WTC11 (cell line): ENCODE data around the gene ZBTB16. TPM values are rescaled to one million over a fixed set of nuclear protein-coding genes. Genes with fewer than 3 reads are reported as not detected.

ENCODE experiments used
- ATAC-seq: fragments of 200-7000 bp; cut with Tn5 transposase; 2 replicates; pipeline ENCODE4 v1.10.0; 2021; ENCODE audit warnings: mild to moderate bottlenecking, moderate library complexity
- CTCF ChIA-PET: fragments of 300-600 bp; sonication (Branson Sonifier 250); formaldehyde crosslinking; loops from one replicate; lab custom pipeline; 2021; ENCODE audit warnings: antibody characterized with exemption; lab: Charles Lee
- POLR2A ChIA-PET: fragments of 350-600 bp; sonication (Branson Sonifier 250); formaldehyde crosslinking; loops from one replicate; lab custom pipeline; 2021; ENCODE audit warnings: antibody characterized with exemption; lab: Charles Lee
- DNase-seq: peaks from one replicate; pipeline ENCODE4 v3.0.0; 2021; ENCODE audit warnings: low spot score
- H3K27ac Mint-ChIP-seq: 2 replicates; pipeline ENCODE4 v1.8.0; 2021; ENCODE audit warnings: mixed read lengths
- H3K27me3 Mint-ChIP-seq: 2 replicates; pipeline ENCODE4 v1.8.0; 2021; ENCODE audit warnings: low read depth, mild to moderate bottlenecking, moderate library complexity, mixed read lengths
- H3K36me3 Mint-ChIP-seq: 2 replicates; pipeline ENCODE4 v1.8.0; 2021; ENCODE audit warnings: mixed read lengths
- H3K4me1 Mint-ChIP-seq: 2 replicates; pipeline ENCODE4 v1.8.0; 2022; ENCODE audit warnings: mixed read lengths
- H3K4me3 Mint-ChIP-seq: 2 replicates; pipeline ENCODE4 v1.8.0; 2021; ENCODE audit warnings: mild to moderate bottlenecking, moderate library complexity, mixed read lengths
- H3K9me3 Mint-ChIP-seq: 2 replicates; pipeline ENCODE4 v1.8.0; 2021; ENCODE audit warnings: mixed read lengths
- CBFB ChIP-seq: sonication (generic); formaldehyde crosslinking; IDR thresholded peaks from 2 replicates; pipeline ENCODE4 v1.8.1; 2022; ENCODE audit warnings: mild to moderate bottlenecking, low read depth, missing genetic modification reagents
- ELF4 ChIP-seq: sonication (generic); formaldehyde crosslinking; IDR thresholded peaks from 2 replicates; pipeline ENCODE4 v1.8.1; 2022; ENCODE audit warnings: low read depth, mild to moderate bottlenecking, moderate library complexity, missing genetic modification reagents
- EMX1 ChIP-seq: fragments of 250-450 bp; sonication (Bioruptor Pico); IDR thresholded peaks from 2 replicates; pipeline ENCODE4 v1.8.0; 2021; ENCODE audit warnings: mild to moderate bottlenecking
- ESRRA ChIP-seq: sonication (generic); formaldehyde crosslinking; IDR thresholded peaks from 2 replicates; pipeline ENCODE4 v1.8.1; 2022; ENCODE audit warnings: mild to moderate bottlenecking, missing genetic modification reagents, borderline replicate concordance
- ETV6 ChIP-seq: sonication (generic); formaldehyde crosslinking; IDR thresholded peaks from 2 replicates; pipeline ENCODE4 v1.8.1; 2022; ENCODE audit warnings: mild to moderate bottlenecking, missing genetic modification reagents
- HMGA2 ChIP-seq: fragments of 250-450 bp; sonication (Bioruptor Pico); IDR thresholded peaks from 2 replicates; pipeline ENCODE4 v1.4.0; 2021; ENCODE audit warnings: mild to moderate bottlenecking, moderate library complexity
- MAX ChIP-seq: sonication (generic); formaldehyde crosslinking; IDR thresholded peaks from 2 replicates; pipeline ENCODE4 v1.8.0; 2022; ENCODE audit warnings: mild to moderate bottlenecking, missing genetic modification reagents
- MLX ChIP-seq: sonication (generic); formaldehyde crosslinking; IDR thresholded peaks from 2 replicates; pipeline ENCODE4 v1.8.1; 2023; ENCODE audit warnings: mild to moderate bottlenecking, missing genetic modification reagents, moderate library complexity
- MXD4 ChIP-seq: fragments of 250-450 bp; sonication (Bioruptor Pico); IDR thresholded peaks from 2 replicates; pipeline ENCODE4 v1.8.0; 2021; ENCODE audit warnings: mild to moderate bottlenecking, moderate library complexity, borderline replicate concordance
- NR2C2 ChIP-seq: sonication (generic); formaldehyde crosslinking; IDR thresholded peaks from 2 replicates; pipeline ENCODE4 v1.8.0; 2022; ENCODE audit warnings: mild to moderate bottlenecking, missing genetic modification reagents
- RELA ChIP-seq: sonication (generic); formaldehyde crosslinking; IDR thresholded peaks from 2 replicates; pipeline ENCODE4 v1.8.1; 2022; ENCODE audit warnings: missing genetic modification reagents, mild to moderate bottlenecking, borderline replicate concordance
- SOX15 ChIP-seq: fragments of 250-450 bp; sonication (Bioruptor Pico); IDR thresholded peaks from 2 replicates; pipeline ENCODE4 v1.9.0; 2021; ENCODE audit warnings: mild to moderate bottlenecking
- TEAD1 ChIP-seq: sonication (generic); formaldehyde crosslinking; IDR thresholded peaks from 2 replicates; pipeline ENCODE4 v1.8.0; 2022; ENCODE audit warnings: mild to moderate bottlenecking, missing genetic modification reagents
- USF2 ChIP-seq: sonication (generic); formaldehyde crosslinking; IDR thresholded peaks from 2 replicates; pipeline ENCODE4 v1.8.1; 2023; ENCODE audit warnings: mild to moderate bottlenecking, missing genetic modification reagents, moderate library complexity
- ZNF232 ChIP-seq: sonication (generic); formaldehyde crosslinking; IDR thresholded peaks from 2 replicates; pipeline ENCODE4 v1.8.0; 2022; ENCODE audit warnings: mild to moderate bottlenecking, missing genetic modification reagents
- ZNF396 ChIP-seq: fragments of 250-450 bp; sonication (Bioruptor Pico); IDR thresholded peaks from 2 replicates; pipeline ENCODE4 v1.8.0; 2021; ENCODE audit warnings: mild to moderate bottlenecking, moderate library complexity, borderline replicate concordance
- ZNF416 ChIP-seq: fragments of 250-450 bp; sonication (Bioruptor Pico); IDR thresholded peaks from 2 replicates; pipeline ENCODE4 v1.9.0; 2021; ENCODE audit warnings: mild to moderate bottlenecking, inconsistent platforms
- ZNF423 ChIP-seq: fragments of 250-450 bp; sonication (Bioruptor Pico); IDR thresholded peaks from 2 replicates; pipeline ENCODE4 v2.1.2; 2022; ENCODE audit warnings: mild to moderate bottlenecking, moderate library complexity
- ZNF512 ChIP-seq: sonication (generic); formaldehyde crosslinking; IDR thresholded peaks from 2 replicates; pipeline ENCODE4 v1.8.1; 2022; ENCODE audit warnings: missing genetic modification reagents, borderline replicate concordance
- total RNA-seq: library from RNA; stranded (reverse); gene quantifications from 3 replicates; pipeline ENCODE4 v1.2.3, GENCODE V29; 2021
- TF ChIP-seq, protein P1 (sequence below): sonication (generic); formaldehyde crosslinking; conservative IDR thresholded peaks from 2 replicates; pipeline ENCODE4 v1.8.1; 2023; ENCODE audit warnings: mild to moderate bottlenecking, low read depth, missing genetic modification reagents, moderate library complexity
- TF ChIP-seq, protein P2 (sequence below): sonication (generic); formaldehyde crosslinking; conservative IDR thresholded peaks from 2 replicates; pipeline ENCODE4 v1.8.1; 2022; ENCODE audit warnings: mild to moderate bottlenecking, missing genetic modification reagents
- TF ChIP-seq, protein P3 (sequence below): sonication (generic); formaldehyde crosslinking; IDR thresholded peaks from 2 replicates; pipeline ENCODE4 v1.8.1; 2022; ENCODE audit warnings: mild to moderate bottlenecking, missing genetic modification reagents, moderate library complexity, borderline replicate concordance

Gene ZBTB16
- total RNA-seq, 1 experiment from 2014 or later, result 0.57 TPM

DNA sequence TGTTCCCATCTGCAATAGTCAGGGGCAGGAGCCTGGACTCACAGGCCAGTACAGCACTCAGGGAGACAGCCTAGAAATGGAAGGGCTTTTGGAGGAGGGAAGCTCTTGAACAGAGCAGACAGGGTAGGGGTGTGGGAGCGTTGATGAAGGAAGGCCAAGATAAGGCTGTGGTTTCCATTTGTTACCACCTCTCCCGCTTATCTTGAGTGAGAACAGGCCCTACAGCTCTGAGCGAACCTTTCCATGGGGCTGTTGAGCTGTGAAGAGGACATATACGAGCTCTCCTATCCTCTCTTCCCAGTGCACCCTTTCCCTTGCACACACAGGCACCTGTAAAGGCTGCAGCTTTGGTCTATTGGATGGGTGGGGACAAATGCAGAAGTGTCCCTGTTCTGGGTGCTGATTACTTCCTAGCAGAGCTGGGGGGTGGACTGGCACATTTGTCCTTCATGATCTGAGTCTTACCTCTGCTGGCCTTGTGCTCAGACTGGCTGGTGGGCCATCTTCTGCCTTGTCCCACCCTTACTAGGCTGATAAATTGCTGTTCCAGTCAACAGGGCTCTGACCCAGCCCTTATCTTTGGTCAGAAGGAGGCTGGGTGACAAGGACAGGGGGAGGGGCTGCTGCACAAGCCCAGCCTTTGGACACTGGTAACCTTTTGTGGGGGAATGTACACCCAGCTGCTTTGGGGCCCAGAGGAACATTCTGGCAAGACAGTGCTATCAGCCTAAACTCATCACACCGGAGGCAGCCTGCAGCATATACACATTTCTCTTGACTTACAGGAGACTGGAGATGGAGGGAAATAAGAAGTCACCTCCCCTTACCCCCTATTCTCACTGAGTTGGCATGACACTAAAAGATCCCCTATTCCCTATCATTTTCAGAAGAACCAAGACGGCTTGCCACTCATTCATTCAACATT, 156.6 kb downstream of the ZBTB16 start:
- Mint-ChIP-seq H3K4me1 (peaks cover 26% of the 10 kb centered on the region), H3K4me3 (no peak overlapping the region), H3K36me3 (no peaks in the 10 kb centered on the region), H3K27ac (no peak overlapping the region), H3K9me3 (no peaks in the 10 kb centered on the region)
- CTCF ChIA-PET, result interaction anchor here (1.0 kb wide), 1 partner anchor 45 kb away, joined by 3 read pairs; no protein-coding TSS in a partner anchor
- DNase-seq, result no peak
- no peak for TF ChIP-seq ZNF396 (CRISPR knock-in tag)
- no peak for TF ChIP-seq ZNF423
- TF ChIP-seq, all 79 proteins: peak for 0
- no peak for ATAC-seq
- POLR2A ChIA-PET, result no interaction called here
- no peaks in the 10 kb centered on the region for H3K27me3 Mint-ChIP-seq

- POLR2A ChIA-PET, result no interaction called here
- Mint-ChIP-seq H3K27me3 (no peaks in the 10 kb centered on the region), H3K9me3 (no peaks in the 10 kb centered on the region)
- no peak for TF ChIP-seq RELA
- no peak for TF ChIP-seq TEAD1 (CRISPR knock-in tag)
- TF ChIP-seq MLX (CRISPR knock-in tag), result no peak
- TF ChIP-seq, protein P1, sequence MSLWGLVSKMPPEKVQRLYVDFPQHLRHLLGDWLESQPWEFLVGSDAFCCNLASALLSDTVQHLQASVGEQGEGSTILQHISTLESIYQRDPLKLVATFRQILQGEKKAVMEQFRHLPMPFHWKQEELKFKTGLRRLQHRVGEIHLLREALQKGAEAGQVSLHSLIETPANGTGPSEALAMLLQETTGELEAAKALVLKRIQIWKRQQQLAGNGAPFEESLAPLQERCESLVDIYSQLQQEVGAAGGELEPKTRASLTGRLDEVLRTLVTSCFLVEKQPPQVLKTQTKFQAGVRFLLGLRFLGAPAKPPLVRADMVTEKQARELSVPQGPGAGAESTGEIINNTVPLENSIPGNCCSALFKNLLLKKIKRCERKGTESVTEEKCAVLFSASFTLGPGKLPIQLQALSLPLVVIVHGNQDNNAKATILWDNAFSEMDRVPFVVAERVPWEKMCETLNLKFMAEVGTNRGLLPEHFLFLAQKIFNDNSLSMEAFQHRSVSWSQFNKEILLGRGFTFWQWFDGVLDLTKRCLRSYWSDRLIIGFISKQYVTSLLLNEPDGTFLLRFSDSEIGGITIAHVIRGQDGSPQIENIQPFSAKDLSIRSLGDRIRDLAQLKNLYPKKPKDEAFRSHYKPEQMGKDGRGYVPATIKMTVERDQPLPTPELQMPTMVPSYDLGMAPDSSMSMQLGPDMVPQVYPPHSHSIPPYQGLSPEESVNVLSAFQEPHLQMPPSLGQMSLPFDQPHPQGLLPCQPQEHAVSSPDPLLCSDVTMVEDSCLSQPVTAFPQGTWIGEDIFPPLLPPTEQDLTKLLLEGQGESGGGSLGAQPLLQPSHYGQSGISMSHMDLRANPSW (CRISPR knock-in tag), result no peak
- no peak for TF ChIP-seq ETV6 (CRISPR knock-in tag)
- no peak for TF ChIP-seq ZNF512 (CRISPR knock-in tag)
- TF ChIP-seq, protein P2, sequence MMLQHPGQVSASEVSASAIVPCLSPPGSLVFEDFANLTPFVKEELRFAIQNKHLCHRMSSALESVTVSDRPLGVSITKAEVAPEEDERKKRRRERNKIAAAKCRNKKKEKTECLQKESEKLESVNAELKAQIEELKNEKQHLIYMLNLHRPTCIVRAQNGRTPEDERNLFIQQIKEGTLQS (CRISPR knock-in tag), result no peak
- TF ChIP-seq SOX15 (CRISPR knock-in tag), result no peak
- TF ChIP-seq ESRRA, result no peak
- no peak for TF ChIP-seq ZNF232 (CRISPR knock-in tag)
- TF ChIP-seq MXD4 (CRISPR knock-in tag), result no peak
- TF ChIP-seq USF2 (CRISPR knock-in tag), result no peak
- TF ChIP-seq MAX (CRISPR knock-in tag), result no peak
- TF ChIP-seq NR2C2 (CRISPR knock-in tag), result no peak
- TF ChIP-seq ELF4, result no peak
- no peak for TF ChIP-seq ZNF416 (CRISPR knock-in tag)
- no peak for TF ChIP-seq EMX1 (CRISPR knock-in tag)
- no peak for TF ChIP-seq CBFB (CRISPR knock-in tag)
- TF ChIP-seq HMGA2 (CRISPR knock-in tag), result no peak
- TF ChIP-seq, protein P3, sequence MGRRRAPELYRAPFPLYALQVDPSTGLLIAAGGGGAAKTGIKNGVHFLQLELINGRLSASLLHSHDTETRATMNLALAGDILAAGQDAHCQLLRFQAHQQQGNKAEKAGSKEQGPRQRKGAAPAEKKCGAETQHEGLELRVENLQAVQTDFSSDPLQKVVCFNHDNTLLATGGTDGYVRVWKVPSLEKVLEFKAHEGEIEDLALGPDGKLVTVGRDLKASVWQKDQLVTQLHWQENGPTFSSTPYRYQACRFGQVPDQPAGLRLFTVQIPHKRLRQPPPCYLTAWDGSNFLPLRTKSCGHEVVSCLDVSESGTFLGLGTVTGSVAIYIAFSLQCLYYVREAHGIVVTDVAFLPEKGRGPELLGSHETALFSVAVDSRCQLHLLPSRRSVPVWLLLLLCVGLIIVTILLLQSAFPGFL (CRISPR knock-in tag), result no peak
- TF ChIP-seq, all 79 proteins: peak for 0
- DNase-seq (no peak), ATAC-seq (no peak)
- CTCF ChIA-PET, result no interaction called here
- no peak overlapping the region for H3K27ac Mint-ChIP-seq
- no peak overlapping the region for H3K4me3 Mint-ChIP-seq
- H3K4me1 Mint-ChIP-seq, result peaks cover 19% of the 10 kb centered on the region
- H3K36me3 Mint-ChIP-seq, result no peaks in the 10 kb centered on the region
Observed at GRCh38 chr11:114216796-114217180, 157.3 kb downstream of the ZBTB16 start.
